Peyer's patch (tissue), 4 donors: ENCODE results near the gene CCDC149.

Experiments used
- POLR2A ChIP-seq, 2 donors: fragments of 450-650 bp; IDR thresholded peaks; one replicate each; pipeline ENCODE4 v1.5.1; 2017; ENCODE audit warnings: antibody characterized with exemption in 2 of 2, mild to moderate bottlenecking in 2 of 2, moderate library complexity in 2 of 2
- TF ChIP-seq, protein P1 (sequence below), 6 experiments: fragments of 450-650 bp in 4 of 6; fragments of 200-600 bp in 2 of 6; sonication (generic) in 1 of 6; IDR thresholded peaks; one replicate each; pipeline ENCODE4 v1.5.1; 2017 to 2019; ENCODE audit warnings: antibody characterized with exemption in 6 of 6, mild to moderate bottlenecking in 3 of 6, moderate library complexity in 1 of 6

DNA sequence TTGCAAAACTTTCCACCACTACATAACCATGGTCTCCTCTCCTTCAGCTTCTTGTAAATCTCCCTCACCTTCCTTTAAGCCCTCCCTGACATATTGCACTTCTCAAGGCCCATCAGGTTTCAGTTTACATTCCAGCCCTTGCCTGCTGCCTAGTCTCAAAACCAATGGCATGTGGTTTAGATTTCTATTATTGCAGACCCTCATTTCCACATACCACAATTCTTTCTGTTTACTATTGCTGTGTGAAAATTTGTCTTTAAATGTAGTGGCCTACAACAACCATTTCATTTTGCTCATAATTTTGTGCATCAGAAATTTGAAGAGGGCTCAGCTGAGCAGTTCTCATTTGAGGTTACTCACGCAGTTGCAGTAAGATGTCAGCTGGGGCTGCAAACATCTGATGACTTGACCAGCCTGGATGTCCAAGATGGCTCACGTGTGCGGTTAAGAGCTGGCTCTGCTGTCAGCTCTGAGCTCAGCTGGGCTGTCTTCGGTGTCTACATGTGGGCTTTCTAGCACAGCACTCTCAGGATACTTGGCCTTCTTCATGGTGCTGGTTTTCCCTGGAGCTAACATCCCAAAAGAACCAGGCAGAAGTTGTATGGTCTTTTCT lies 147.4 kb downstream of the CCDC149 start:
- no peak for TF ChIP-seq POLR2A (IDR thresholded peaks at IDR 0.05)
- TF ChIP-seq, protein P1, sequence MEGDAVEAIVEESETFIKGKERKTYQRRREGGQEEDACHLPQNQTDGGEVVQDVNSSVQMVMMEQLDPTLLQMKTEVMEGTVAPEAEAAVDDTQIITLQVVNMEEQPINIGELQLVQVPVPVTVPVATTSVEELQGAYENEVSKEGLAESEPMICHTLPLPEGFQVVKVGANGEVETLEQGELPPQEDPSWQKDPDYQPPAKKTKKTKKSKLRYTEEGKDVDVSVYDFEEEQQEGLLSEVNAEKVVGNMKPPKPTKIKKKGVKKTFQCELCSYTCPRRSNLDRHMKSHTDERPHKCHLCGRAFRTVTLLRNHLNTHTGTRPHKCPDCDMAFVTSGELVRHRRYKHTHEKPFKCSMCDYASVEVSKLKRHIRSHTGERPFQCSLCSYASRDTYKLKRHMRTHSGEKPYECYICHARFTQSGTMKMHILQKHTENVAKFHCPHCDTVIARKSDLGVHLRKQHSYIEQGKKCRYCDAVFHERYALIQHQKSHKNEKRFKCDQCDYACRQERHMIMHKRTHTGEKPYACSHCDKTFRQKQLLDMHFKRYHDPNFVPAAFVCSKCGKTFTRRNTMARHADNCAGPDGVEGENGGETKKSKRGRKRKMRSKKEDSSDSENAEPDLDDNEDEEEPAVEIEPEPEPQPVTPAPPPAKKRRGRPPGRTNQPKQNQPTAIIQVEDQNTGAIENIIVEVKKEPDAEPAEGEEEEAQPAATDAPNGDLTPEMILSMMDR (IDR thresholded peaks at IDR 0.05), result no peak
